Suppressor macrophage (primary cell): ENCODE results near the gene CFAP251.
"Not testable (repeated sequence)": the region's sequence is repeated elsewhere in the genome, so short reads cannot be mapped to it uniquely, and the experiment has no call there.

Source experiments
- DNase-seq, 4 experiments: peaks; one replicate each; pipeline ENCODE4 v3.0.0-alpha.2; 2020 to 2022

Gene CFAP251

GRCh38 chr12:122029620-122030423 lies 111.4 kb downstream of the CFAP251 start:
- DNase-seq, result no peak

- no peak for DNase-seq
Observed at GRCh38 chr12:122030424-122031035, 112.1 kb downstream of the CFAP251 start.

DNA sequence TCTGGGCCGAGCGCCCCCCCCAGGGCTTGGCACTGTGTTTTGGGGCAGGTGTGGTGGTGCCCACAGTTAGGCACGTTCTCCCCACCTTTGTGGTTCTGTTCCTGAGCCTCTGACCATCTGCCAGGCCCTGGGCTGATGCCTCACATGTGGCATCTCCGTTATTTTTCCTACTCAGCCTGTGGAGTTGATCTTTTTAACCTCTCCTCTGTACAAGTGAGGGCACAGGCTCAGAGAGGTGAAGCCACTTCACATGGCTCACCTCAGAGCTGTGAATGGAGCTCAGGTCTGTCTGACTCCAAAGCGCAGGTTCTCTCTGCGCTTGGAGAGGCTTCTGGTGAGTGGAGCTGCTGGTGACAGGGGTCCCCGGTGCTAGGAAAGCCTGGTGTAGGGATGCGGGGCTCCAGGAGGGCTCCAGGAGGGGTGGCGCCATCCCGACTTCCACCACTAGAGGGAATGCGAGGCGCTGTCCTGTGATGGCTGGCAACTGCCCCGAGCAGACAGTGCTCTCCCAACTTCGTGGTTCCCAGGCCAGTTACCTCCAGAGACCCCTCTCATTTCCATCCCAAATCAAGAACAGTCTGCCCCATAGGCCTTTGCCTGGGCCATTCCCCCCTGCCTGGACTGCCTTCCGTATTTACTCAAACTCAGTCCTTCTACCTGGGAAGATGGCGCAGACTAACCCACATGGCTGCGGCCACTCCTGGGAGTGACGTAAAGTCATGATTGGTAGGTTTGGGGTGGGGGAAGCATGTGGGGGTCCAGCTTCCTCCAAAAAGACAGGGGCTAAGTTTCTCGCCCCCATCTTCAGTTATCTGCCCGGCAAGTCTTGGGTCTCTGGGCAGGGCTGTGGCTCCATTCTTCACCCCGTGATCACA lies 113.2 kb downstream of the CFAP251 start:
- peak; percentile 41 to 76 (median 62) for DNase-seq

DNA sequence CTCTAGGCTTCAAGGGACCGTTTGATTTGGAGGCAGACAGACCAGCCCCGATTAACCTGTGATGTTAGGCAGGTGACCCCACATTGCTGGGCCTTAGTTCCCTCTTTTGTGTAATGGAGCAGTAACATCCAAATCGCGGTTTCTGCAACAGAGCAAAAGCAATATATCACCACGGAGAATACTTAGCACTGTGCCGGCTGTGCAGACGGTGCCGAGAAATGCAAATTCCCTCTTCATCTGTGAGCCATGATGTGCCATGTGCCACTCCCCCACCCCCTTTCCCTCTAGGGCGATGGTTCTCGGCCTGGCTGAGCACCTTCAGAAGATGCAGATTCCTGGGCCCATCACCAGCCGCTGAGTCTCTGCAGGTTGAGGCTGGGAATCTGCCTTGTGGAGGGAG lies 114.2 kb downstream of the CFAP251 start:
- no peak for DNase-seq

- no peak for DNase-seq
Observed at GRCh38 chr12:122035292-122035691, 116.9 kb downstream of the CFAP251 start.

- no peak for DNase-seq
Observed at GRCh38 chr12:122036153-122036552, 117.8 kb downstream of the CFAP251 start.

DNA sequence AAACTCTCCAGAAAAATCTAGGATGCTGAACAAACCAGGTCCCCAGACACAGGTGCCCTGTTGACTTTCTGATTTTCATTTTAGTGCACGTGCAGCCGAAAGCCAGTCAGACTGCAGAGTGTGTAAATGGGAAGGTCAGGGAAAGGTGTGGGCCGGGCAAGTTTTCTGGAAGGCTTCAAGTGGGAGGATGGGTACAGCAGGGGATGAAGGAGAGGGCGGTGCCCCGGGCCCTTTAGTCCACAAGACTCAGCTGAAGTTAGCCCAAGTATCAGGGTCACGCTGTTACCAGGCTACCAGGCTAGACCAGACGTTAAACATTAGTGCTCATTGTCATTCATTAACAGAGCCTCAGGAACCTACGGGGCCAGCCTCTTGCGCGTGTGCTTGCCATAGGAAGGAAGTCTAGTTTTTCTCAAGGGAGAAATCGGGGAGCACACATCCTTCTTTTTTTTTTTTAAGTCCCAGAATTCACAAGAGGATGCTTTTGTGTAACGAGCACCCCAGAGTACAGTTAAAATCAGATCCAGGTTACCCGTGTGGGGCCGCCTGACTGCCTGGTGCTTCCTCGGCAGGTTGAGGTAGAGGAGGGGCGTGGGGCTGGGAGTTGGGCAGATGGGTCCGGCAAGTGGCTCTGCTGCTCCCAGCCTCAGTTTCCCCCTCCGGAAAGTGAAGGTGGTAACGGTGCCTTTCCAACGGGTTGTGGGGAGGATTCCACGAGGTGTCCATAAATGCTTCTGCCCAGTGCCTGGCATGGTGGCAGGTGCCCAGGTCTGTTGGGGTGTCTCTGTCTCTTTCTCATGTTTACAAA lies 122.4 kb downstream of the CFAP251 start:
- DNase-seq, result no peak

GRCh38 chr12:122041458-122041857 lies 123.1 kb downstream of the CFAP251 start:
- DNase-seq, result not testable (repeated sequence)

- no peak for DNase-seq
Observed at GRCh38 chr12:122042910-122043309, 124.5 kb downstream of the CFAP251 start.

DNA sequence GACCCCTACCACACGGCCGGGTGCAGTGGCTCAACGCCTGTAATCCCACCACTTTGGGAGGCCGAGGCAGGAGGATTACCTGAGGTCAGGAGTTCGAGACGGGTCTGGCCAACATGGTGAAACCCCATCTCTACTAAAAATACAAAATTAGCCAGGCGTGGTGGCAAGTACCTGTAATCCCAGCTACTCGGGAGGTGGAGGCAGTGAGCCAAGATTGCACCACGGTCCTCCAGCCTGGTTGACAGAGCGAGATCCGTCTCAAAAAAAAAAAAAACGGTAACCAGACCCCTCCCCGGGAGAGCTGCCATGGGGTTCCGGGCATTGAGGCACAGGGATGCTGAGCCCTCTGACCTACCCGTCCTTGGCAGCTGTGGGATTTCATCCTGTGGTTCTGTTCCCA lies 125.1 kb downstream of the CFAP251 start:
- no peak for DNase-seq

- DNase-seq, result no peak
Observed at GRCh38 chr12:122045262-122045661, 126.9 kb downstream of the CFAP251 start.

- no peak for DNase-seq
Observed at GRCh38 chr12:122046145-122046544, 127.8 kb downstream of the CFAP251 start.

DNA sequence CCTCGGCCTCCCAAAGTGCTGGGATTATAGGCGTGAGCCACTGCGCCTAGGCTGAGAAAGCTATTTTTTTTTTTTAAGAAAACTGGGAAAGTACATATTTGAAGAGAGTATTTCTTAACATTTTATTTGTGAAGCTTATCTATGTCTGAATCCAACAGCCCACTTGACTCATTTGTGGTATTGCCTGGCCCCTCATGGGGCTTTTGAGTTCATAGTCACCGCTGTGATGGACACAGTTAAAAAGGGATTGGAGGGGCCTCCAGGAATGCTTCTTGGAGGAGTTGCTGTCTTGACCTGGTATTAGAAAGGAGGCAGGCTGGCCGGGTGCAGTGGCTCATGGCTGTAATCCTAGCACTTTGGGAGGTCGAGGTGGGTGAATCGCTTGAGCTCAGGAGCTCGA lies 129.8 kb downstream of the CFAP251 start:
- DNase-seq, result no peak

GRCh38 chr12:122049827-122050226 lies 131.4 kb downstream of the CFAP251 start:
- no peak for DNase-seq

DNA sequence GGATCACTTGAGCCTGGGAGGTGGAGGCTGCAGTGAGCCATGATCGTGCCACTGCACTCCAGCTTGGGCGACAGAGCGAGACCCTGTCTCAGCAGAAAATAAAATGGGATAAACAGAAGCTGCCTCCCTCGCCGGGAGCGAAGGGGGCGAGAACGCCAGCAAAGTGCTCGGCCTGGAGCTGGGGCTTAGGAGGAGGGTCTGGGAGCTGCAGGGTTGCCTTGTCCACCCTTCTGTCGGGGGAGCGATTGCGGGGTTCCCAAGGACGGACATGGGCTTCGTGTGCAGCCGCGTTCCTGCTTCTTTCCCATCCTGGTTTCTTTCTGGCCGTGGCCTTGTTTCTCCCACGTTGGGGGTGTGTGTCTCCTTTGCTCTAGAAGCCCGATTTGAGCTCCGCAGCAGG lies 132.3 kb downstream of the CFAP251 start:
- DNase-seq, result no peak

DNA sequence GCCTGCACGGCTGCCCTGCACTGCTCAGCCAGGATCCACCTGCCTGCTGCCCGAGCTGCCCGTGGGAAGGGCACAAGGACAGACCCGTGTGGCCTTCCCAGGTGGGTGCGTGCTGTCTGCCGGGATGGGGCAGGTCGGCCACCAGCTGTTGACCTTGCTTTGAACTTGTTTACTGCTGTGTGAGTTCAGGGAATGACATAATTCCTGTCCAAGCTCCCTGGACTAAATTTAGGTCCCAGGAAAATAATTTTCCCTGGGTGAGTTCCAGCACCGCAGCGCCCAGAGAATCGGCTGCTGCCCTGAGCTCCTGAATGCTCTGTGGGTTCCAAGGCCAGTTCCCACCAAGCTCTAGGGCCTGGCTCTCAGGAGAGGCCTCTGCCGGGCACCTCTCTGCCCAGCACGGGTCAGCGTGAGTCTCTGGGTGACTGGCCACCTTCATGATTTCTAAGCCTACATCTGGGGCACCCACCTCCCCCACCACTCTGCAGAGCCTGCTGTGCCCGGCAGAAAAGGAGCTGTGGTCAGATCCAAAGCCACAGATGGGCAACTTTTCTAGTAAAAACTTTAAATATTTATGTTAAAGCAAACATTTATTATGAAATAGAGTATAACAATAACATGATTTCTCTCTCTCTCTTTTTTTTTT lies 133.0 kb downstream of the CFAP251 start:
- no peak for DNase-seq

GRCh38 chr12:122052285-122052684 lies 133.9 kb downstream of the CFAP251 start:
- DNase-seq, result no peak
